NOMO-1 treated with dmso at 0.1 percent for 144 hours (cell line): ENCODE data around the gene PLCB3.

Experiments
- DNase-seq: peaks from one replicate; lab custom pipeline; 2025; ENCODE audit not compliant: unreplicated experiment; lab: John Stamatoyannopoulos, UW

The PLCB3 gene

GRCh38 chr11:64251016-64251752 is at the start of gene PLCB3:
TSS of gene PLCB3 (plus strand) at chr11:64251530. CDS start at chr11:64251650, 120 bp downstream.
- peak; percentile 24 for DNase-seq

DNA sequence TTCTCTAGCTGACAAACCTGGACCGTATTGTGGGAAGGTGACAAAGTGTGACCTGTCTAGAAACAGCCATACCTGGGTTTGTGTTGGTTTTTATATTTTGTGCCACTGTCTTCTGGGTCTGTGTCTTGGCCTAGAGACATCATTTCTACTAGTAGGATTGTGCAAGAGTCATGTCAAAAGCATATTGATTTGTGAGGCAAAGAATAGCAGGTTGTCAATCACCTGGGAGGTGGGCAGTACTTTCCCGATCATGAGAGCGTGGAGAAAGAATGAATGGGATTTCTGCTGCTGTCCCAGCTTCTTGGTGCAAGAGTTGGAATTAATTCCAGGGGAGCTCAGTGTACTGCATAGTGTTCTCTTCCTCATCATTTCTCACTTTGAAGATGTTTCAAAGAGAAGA is 49.8 kb upstream of the PLCB3 start:
- no peak for DNase-seq

DNA sequence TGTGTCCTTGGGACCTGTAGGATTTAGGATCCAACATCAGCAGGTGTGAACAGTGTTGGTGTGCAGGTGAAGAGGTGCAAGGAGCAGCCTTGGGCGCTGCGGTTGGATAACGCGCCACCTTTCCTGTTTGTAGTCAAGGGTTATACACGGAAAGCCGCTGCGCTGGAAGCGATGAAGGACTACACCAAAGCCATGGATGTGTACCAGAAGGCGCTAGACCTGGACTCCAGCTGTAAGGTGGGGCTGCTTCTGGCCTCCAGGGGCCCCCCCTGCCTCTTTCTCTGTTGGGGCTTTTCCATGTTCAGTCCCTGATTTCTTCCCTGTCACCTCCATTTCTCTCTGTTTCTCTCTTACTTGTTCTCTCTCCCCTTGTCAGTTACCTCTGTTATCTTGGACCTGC is 48.3 kb upstream of the PLCB3 start:
- DNase-seq: no peak

GRCh38 chr11:64203421-64204079 is 47.8 kb upstream of the PLCB3 start:
- no peak for DNase-seq

DNA sequence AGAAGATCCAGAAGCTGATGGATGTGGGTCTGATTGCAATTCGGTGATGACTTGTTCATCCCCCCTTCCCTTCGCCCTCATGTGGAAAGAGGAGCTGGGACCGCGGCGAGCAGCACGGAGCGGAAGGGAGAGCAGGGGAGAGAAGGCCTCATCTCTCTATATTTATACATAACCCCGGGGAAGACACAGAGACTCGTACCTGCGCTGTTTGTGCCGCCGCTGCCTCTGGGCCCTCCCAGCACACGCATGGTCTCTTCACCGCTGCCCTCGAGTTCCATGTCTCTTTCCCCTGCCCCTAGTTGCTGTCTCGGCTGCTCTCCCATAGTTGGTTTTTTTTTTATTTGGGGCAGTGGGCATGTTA is 47.3 kb upstream of the PLCB3 start:
- DNase-seq: no peak

DNA sequence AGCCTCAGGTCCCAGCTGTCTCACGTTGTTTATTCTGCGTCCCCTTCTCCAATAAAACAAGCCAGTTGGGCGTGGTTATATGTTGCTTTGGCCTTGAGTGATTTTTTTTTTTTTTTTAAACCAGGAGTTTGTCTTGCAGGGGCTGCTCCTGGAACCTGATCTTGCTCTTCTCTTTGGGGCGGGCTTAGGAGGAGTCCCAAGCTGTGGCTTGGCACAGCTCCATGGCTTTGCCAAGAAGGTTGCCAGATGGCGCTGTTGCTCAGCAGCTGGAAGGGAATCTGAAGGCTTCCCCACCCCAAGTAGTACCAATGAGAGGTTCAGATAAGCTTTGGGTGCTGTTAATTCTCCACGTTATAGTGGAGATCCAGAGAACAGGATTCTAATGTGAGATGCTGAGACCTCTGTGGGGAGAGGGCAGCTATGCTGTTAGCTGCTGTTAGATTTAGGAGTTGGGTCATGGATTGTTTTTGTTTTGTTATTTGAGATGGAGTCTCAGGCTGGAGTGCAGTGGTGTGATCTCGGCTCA is 46.8 kb upstream of the PLCB3 start:
- peak; percentile 80 for DNase-seq

DNA sequence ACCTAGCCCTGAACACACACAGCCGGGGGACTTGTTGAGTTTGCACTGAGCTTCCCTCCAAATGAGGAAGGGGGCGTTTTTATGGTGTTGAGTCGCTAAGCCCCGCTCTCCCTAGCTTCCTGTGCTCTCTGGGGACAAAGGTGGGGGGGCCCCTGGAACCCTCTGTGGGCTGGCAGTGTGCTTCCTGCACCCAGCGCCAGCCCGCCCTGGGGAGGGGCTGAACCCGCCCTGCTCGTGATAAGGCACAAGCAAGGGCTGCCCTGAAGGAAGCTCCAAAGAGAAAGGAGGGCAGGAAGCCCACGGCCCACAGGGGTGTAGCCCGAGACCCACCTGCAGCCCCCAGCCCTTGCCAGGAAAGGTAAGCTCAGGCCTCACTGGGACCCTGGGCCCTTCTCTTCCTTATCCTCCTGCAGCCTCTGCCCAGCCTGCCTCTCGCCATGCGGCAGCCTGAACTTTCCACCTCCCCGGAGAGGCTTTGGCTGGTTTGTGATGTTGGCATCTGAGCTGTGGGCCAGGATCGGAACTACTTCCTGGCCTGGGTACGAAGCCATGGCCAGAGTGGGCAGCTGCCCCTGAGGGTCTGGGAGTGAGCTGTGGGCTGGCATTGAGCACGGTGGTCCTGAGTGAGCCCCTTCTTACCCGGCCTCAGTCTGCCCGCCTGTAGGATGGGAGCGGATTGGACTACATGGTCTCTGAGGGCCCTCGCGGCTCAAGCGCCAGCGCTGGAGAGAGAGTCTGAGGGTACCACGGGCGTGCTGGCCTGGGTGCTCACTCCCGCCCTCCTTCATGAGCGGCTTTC is 44.7 kb upstream of the PLCB3 start, which contains the start of gene FERMT3:
FERMT3 (plus strand) TSS at position 265 of the 799 bp plus-strand sequence. CDS start 644 bp downstream, outside the sequence.
- peak; percentile 49 for DNase-seq

DNA sequence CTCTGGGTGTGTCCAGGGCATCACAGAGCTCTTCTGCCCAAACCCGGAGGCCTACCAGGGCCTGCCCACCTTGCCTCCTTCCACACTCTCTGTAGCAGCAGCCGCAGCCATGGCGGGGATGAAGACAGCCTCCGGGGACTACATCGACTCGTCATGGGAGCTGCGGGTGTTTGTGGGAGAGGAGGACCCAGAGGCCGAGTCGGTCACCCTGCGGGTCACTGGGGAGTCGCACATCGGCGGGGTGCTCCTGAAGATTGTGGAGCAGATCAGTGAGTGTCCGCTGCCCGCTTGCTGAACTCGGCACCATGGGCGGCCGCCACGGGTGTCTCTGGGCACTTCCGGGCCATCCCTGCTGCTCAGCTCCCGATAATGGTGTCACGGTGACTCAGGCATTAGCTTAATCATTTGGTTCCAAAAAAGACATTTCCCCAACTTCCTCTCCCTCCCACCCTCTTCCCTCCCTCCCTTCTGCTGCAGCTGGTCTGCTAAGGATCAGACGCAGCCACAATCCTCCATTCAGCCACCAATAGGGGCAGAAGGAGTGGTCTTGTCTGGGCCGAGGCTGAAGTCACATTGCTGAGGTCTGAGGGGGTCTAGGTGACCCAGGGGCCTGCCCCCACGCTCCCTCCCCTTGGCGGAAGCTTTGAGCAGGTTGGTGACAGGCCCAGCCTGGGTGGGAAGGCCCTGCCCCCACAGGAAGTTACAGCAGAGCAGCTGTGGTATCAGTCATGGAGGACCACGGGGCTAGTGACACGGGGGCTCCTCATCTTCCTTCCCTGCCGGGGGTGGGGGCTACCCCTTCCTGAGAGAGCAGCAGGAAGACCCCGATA is 43.9 kb upstream of the PLCB3 start:
- peak; percentile 91 for DNase-seq

- DNase-seq: no peak
These were observed 43.1 kb upstream of the PLCB3 start for GRCh38 chr11:64208086-64208795.

DNA sequence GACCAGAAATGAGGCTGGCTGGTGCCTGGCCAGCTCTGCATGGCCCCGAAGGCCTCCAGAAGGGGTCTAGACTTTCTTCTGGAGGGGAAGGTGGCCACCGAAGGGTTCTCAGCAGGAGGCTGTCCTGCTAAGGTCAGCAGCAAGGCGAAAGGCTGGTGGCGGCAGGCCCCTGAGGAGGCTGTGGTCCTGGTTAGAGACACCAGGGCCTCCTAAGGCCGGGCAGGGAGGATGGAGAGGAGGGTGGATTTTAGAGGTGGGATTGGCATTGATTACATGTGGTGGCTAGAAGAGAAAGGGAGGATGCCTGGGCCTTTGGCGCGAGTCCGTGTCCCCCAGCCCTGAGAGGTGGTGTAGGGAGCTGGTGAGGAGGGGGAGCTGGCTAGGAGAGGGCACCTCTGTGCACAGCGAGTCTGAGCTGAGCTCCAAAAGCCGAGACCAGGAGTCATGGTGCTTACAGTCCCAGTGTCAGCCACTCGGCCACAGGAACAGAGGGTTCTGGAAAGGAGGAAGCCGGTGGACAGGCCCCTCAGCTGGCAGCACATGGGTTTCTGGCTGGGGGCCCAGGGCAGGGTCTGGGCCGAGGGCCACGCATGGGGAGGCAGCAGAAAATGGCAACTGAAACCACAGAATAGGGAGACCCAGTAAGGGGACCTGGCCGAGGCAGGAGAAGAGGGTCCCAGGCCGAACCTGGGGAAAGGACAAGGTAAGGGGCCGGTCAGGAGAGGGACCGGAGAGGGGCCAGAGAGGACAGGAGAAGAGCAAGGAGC is 42.4 kb upstream of the PLCB3 start:
- no peak for DNase-seq

DNA sequence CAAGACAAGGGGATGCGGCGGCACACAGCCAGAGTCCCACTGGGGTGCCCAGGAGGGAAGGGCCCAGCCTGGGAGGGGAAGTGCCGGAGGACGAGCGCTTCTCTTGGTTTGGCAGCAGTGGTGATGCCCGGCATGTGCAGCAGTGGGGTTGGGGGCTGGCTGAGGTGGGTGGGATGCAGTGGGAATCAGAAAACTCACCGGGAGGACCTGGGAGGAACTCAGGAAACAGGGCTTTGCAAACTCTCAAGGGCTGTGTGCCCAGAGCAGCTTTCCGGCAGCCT is 41.8 kb upstream of the PLCB3 start:
- no peak for DNase-seq

DNA sequence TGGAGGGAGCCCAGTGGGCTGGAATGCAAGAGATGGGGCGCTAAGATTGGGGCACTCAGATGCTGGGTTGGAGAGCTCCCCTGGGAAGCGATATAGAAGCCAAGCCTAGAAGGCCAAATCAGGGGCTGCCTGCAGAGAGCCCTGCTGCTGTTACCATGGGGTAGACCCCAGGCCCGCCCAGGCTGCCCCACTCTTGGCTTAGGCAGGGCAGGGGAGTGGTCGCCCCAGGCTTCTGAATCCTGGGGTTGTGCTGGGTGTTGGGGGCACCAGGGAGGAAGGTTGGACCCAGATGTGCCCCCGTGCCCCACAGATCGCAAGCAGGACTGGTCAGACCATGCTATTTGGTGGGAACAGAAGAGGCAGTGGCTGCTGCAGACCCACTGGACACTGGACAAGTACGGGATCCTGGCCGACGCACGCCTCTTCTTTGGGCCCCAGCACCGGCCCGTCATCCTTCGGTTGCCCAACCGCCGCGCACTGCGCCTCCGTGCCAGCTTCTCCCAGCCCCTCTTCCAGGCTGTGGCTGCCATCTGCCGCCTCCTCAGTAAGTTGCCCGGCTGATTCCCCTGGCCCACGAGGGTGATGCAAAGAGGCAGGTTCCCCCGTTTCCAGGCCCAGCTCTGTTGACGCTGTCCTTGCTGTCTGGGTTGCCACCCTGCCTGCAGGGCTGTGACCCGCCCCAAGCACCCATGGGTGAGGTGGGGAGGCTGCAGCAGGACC is 40.9 kb upstream of the PLCB3 start:
- no peak for DNase-seq

DNA sequence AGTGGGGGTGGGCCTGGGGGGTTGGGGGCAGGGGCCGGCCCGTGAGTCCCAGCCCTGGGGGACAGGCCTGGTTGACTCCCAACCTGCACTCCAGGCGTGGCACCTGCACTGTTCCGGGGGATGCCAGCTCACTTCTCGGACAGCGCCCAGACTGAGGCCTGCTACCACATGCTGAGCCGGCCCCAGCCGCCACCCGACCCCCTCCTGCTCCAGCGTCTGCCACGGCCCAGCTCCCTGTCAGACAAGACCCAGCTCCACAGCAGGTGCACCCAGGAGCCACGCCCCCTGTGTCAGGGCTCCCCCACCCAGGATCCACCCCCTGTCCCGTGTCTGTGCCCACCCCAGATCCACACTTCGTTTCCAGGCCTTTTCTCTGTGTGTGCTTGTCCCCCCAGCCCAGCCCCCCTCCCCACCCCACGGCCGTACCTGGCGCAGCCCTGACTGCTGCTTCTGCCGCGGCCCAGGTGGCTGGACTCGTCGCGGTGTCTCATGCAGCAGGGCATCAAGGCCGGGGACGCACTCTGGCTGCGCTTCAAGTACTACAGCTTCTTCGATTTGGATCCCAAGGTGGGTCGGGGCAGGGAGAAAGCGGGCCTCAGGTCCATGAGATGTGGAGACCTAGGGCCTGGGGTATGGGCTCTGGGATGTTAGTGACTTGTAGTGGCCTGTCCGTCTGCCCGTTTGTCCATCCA is 40.0 kb upstream of the PLCB3 start:
- DNase-seq: no peak

DNA sequence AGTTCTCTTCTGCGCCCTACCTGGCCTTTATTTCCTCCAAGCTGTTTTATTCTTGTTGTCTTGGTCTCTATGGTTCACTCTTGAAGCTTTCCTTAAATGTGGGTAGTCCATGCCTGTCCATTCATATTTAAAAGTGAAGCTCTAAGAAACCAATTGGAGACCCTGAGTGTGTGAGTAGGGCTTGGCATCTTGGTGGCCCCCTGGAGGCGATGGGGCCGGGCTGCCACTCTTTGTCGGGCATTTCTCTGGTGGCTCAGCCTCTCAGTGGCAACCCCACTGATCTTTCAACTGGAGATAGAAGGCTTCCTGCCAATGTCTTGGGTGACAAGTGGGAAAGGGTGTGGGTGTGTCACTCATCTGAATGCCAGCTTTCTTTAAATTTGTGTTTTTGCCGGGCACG is 34.5 kb upstream of the PLCB3 start:
- DNase-seq: no peak

DNA sequence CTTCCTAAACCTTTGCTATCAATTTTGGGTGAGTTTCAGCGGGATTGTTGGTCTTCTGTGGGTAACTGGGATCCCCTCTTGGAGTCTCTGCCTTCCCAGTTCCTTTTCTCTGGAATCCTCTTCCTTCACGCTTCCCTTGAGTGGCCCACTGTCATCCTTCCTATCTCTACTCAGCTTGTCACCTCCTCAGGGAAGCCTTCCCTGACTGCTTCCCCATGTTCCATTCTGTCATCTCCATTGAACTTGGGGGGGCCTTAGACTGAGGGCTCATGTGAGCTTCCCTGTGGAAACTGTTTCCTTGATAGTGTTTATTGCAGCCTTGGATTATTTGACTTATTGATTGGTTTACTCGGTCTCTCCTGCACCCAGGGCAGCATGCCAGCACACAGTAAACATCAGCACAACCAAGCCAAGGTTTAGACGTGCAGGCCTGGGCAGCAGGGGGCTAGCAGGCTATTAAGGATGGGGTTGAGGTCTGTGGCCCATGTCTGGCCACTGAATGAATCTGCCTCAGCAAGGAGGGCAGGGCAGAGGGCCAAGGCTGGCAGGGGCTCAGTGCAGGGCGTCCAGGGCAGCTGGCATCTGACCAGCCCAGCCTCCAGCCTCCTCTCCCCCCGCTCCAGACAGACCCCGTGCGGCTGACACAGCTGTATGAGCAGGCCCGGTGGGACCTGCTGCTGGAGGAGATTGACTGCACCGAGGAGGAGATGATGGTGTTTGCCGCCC is 32.5 kb upstream of the PLCB3 start:
- no peak for DNase-seq

DNA sequence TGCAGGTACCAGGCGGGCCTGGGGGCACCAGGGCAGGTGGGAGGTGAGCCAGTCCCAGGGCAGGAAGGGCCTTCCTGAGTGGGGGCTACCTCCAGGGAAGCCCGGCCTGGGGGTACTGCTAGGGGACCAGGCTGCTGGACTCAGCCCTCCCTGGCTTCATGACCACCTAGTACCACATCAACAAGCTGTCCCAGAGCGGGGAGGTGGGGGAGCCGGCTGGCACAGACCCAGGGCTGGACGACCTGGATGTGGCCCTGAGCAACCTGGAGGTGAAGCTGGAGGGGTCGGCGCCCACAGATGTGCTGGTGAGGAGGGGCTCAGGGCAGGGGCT is 32.0 kb upstream of the PLCB3 start:
- DNase-seq: no peak

DNA sequence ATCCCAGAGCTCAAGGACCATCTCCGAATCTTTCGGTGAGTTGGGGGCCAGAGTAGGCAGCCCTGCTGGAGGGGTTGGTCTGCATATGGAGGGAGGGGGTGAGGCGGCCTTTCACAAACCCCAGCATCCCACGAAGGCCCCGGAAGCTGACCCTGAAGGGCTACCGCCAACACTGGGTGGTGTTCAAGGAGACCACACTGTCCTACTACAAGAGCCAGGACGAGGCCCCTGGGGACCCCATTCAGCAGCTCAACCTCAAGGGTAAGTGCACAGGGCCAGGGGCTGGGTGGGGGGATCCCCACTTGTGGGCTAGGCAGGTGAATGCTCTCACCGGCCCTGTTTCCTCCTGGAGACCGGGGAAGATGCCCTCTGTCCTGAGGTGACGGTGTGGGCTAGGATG is 31.6 kb upstream of the PLCB3 start:
- DNase-seq: no peak

DNA sequence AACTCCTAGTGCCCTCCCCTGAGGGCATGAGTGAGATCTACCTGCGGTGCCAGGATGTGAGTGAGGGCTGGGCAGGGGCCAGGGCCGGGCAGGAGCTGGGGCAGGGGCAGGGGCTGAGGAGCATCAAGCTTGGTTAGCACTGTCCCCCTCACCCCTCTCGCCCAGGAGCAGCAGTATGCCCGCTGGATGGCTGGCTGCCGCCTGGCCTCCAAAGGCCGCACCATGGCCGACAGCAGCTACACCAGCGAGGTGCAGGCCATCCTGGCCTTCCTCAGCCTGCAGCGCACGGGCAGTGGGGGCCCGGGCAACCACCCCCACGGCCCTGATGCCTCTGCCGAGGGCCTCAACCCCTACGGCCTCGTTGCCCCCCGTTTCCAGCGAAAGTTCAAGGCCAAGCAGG is 31.1 kb upstream of the PLCB3 start:
- DNase-seq: no peak
